Measurements from ENCODE around the gene KIAA0408.

KIAA0408 gene

DNA sequence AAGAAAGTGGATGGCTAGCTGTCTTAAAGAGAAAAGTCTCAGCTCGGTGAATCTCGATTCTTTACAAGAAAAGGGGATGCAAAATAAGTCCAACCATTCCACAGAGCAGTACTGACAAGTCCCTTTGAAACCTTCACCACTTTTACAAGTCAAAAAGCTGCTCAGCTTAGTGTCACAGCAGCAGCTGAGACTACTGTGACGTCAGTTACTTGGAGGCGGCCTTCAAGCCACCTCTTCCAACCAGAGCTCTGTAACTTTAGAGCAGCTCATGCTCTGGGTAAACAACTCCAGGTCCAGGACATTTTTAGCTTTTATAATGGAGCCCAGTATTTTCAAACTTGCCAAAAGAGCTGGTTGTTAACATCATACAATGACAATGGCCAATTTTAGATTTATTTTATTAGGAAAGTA, at the start of gene KIAA0408:
Gene KIAA0408 (minus strand): TSS at position 159 of the 411 bp plus-strand sequence. CDS start 5,408 bp downstream, outside the sequence.
- TF ChIP-seq, protein P1, sequence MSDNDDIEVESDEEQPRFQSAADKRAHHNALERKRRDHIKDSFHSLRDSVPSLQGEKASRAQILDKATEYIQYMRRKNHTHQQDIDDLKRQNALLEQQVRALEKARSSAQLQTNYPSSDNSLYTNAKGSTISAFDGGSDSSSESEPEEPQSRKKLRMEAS (IDR thresholded peaks at IDR 0.05; ENCODE audit: low read depth, low read length) = no peak
- TF ChIP-seq POLR2A (IDR thresholded peaks at IDR 0.05; ENCODE audit: extremely low read depth, insufficient read length) (no peak), CTCF (IDR thresholded peaks at IDR 0.05; ENCODE audit: low read depth, low read length) (no peak), MYC (IDR thresholded peaks at IDR 0.05; ENCODE audit: low read depth, low read length) (no peak)
- DNase-seq (ENCODE audit: low read depth) = peak; percentile 52
- H3K4me3 ChIP-seq (ENCODE audit: low read depth, low read length) = no peak within 1 kb of the TSS

- DNase-seq (ENCODE audit: low read depth) = no peak
- no peak for TF ChIP-seq MYC (IDR thresholded peaks at IDR 0.05; ENCODE audit: low read depth, low read length)
- TF ChIP-seq CTCF (IDR thresholded peaks at IDR 0.05; ENCODE audit: low read depth, low read length) = no peak
- no peak for TF ChIP-seq POLR2A (IDR thresholded peaks at IDR 0.05; ENCODE audit: extremely low read depth, insufficient read length)
- TF ChIP-seq, protein P1 (IDR thresholded peaks at IDR 0.05; ENCODE audit: low read depth, low read length) = no peak
- no peak overlapping the region for H3K4me3 ChIP-seq (ENCODE audit: low read depth, low read length)
Measured at GRCh38 chr6:127506894-127507293, 47.7 kb upstream of the KIAA0408 start.

GRCh38 chr6:127503022-127503421, 43.8 kb upstream of the KIAA0408 start:
- H3K4me3 ChIP-seq (ENCODE audit: low read depth, low read length) = no peak overlapping the region
- DNase-seq (ENCODE audit: low read depth) = no peak
- TF ChIP-seq MYC (IDR thresholded peaks at IDR 0.05; ENCODE audit: low read depth, low read length) (no peak), POLR2A (IDR thresholded peaks at IDR 0.05; ENCODE audit: extremely low read depth, insufficient read length) (no peak), CTCF (IDR thresholded peaks at IDR 0.05; ENCODE audit: low read depth, low read length) (no peak)
- TF ChIP-seq, protein P1 (IDR thresholded peaks at IDR 0.05; ENCODE audit: low read depth, low read length) = no peak

DNA sequence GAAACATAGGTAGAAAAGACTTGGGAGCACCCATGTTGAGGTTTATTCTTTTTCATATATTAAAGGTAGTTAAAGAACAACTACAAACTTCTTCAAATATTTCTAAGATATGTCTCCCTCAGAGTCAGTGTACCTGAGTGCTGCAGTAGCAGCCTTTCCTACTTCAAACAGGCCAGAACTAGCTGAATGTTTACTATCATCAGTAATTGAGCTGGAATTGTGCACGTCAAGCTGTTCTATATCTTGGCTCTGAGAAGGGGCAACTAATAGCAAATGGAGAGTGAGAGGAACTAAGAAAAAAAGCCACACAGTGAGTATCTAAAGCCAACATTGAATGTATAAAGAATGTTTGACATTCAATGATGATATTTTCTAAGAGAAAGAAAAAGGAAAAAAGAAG, 38.2 kb upstream of the KIAA0408 start:
- TF ChIP-seq CTCF (IDR thresholded peaks at IDR 0.05; ENCODE audit: low read depth, low read length) (no peak), MYC (IDR thresholded peaks at IDR 0.05; ENCODE audit: low read depth, low read length) (no peak), POLR2A (IDR thresholded peaks at IDR 0.05; ENCODE audit: extremely low read depth, insufficient read length) (no peak)
- TF ChIP-seq, protein P1 (IDR thresholded peaks at IDR 0.05; ENCODE audit: low read depth, low read length) = no peak
- no peak for DNase-seq (ENCODE audit: low read depth)
- no peak overlapping the region for H3K4me3 ChIP-seq (ENCODE audit: low read depth, low read length)

DNA sequence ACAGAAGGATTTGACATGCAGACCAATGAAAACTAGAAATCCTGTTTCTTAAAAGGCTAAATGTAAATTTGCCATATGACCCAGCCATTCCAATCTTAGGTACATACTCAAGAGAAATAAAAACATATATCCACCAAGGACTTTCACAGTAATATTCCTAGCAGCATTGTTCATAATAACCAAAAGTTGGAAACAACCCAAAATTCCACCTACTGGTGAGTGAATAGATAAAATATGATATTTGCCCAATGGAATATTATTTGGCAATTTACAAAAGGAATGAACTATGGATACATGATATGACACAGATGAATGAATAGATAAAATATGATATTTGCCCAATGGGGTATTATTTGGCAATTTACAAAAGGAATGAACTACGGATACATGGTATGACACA, 37.3 kb upstream of the KIAA0408 start:
- no peak for TF ChIP-seq POLR2A (IDR thresholded peaks at IDR 0.05; ENCODE audit: extremely low read depth, insufficient read length)
- no peak for TF ChIP-seq MYC (IDR thresholded peaks at IDR 0.05; ENCODE audit: low read depth, low read length)
- TF ChIP-seq, protein P1 (IDR thresholded peaks at IDR 0.05; ENCODE audit: low read depth, low read length) = no peak
- TF ChIP-seq CTCF (IDR thresholded peaks at IDR 0.05; ENCODE audit: low read depth, low read length) = no peak
- no peak for DNase-seq (ENCODE audit: low read depth)
- H3K4me3 ChIP-seq (ENCODE audit: low read depth, low read length) = no peak overlapping the region
